Epidermal melanocyte (primary cell): ENCODE results near the gene NQO2.
"Not testable (repeated sequence)": the region's sequence is repeated elsewhere in the genome, so short reads cannot be mapped to it uniquely, and the experiment has no call there.

Experiments used
- DNase-seq: peaks from one replicate; pipeline ENCODE4 v3.0.0; 2011; ENCODE audit warnings: low spot score; ENCODE audit not compliant: insufficient read length

The NQO2 gene

DNA sequence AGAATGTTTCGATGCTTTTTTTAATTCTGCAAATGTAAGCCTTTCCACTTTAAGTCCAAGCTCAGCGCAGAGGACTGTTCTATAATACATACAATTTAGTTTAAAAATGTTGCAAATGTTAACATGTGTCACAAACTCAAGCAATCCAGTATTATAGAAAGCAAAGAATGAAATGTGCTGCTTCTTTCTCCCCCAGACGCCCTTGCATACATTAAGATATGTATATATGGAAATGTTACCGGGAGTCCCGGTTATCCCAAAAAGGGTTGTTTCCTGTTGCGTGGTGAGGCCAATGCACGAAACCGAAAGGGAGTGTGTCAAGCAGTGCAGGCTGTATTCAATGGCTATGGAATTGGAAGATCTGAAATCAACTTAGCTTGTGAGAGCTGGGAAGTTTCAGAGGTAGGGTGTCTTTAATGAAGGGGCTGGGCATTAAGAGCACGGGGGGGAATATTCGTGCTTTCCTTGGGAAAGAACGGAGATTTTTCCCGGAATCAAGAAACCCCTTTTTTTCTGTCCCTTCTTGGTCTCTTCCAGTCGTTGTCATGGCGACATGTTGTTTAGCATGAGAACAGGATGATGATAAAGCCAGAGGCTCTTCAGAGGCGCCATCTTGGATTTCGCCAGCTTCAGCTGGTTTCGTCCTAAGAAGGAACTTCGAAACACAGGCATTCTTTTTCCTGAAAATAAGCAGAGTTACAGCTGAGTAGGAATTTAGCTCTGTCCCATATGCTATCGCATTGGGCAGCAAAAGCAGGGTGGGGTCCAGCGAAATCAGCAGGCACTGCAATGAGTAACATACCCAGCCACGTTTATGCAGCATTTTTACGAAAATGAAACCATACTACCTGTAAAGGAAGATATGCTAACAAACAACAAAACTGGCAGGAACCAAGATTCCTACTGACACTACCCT lies 10.1 kb upstream of the NQO2 start:
- DNase-seq = peak; percentile 87

DNA sequence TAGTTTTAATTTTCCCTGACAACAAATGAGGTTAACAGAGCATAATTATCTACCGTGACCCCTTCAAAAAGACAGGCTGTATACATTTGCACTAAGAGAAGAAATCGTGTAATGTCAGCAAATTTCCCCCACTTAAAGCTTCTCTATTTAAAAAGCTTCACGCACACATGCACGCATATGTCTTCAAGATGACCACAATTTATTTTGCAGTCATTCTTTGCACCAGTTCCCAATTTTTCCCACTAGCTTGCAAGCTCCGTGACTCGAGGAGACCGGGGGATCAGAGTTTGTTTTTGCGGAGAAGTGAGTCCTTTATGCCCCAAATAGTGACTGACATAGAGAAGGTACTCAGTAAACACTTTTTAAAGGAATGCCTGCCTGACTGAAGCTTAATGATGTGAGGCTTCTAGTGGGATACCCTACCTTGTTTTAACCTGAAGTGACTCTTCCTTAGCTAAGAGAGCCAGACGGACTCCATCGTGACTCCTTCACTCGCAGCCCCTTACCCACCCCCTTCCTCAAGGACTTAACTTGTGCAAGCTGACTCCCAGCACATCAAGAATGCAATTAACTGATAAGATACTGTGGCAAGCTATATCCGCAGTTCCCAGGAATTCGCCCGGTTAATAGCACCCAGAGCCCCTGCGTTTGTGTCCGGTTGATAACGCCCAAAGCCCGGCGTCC lies 9.3 kb upstream of the NQO2 start:
- DNase-seq = no peak

DNA sequence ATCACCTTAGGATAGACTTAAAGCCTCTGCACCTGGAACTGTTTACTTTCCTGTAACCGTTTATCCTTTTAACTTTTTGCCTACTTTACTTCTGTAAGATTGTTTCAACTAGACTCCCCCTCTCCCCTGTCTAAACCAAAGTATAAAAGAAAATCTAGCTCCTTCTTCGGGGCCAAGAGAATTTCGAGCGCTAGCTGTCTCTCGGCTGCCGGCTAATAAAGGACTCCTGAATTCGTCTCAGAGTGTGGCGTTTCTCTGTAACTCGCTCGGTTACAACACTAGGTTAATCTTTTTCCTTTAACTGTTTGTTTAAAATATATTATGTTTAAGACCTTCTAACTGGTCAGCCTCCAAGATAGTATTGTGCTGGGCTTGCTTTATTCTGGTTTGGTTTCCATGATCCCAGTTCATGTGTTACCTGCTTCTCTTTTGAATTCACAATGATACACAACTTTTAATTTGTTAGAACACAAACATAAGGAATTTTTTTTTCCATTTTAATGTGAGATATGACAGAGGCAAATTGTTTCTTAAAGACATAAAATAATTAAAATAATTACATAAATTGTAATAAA lies 8.7 kb upstream of the NQO2 start:
- no peak for DNase-seq

DNA sequence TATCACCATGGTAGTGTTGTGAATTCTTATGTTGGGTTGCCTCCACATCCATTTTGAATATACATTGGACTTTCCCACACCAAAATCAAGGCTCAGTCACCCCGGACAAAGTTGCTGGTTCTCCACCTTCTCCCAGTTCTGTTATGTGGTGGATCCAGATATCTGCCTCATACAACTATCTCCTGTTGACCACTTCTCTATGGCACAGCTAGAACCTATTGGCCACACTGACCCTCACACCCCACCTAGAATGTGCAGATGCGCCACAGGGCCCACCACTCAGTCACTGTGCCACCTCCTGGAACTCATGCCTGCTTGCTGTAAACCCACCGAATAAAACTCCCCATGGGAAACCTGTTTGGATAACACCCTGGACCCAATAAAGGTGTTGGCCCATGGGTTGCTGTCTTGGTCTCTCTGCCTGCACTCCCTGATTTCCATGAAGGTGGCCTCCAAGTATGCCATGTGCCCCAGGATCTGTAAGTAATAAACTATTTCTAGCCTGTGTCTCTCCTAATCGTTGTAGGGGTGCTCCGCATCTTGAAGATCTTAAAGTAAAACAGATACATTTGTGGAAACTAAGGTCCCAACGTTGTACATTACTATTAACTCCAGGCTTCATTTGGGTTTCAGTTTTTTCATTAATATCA lies 7.2 kb upstream of the NQO2 start:
- no peak for DNase-seq

DNA sequence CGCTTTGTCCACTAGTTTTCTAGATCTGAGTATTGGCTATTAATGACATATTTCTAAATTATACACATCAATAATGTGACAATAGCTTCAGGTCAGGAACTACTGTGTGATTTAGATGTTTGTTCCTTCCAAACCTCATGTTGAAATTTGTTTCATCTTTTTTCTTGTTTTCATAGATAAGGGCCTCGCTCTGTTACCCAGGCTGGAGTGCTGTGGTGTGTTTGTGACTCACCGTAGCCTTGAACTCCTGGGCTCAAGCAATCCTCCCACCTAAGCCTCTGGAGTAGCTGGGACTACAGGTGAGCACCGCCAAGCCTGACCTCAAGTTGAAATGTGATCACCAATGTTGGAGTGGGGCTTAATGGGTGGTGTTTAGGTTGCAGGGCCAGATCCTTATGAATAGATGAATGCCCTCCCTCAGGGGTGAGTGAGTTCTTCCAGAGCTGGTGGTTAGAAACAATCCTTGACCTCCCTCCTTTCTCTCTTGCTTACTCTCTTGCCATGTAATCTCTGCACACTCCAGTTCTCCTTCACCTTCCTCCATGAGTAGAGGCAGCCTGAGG lies 5.9 kb upstream of the NQO2 start:
- no peak for DNase-seq

DNA sequence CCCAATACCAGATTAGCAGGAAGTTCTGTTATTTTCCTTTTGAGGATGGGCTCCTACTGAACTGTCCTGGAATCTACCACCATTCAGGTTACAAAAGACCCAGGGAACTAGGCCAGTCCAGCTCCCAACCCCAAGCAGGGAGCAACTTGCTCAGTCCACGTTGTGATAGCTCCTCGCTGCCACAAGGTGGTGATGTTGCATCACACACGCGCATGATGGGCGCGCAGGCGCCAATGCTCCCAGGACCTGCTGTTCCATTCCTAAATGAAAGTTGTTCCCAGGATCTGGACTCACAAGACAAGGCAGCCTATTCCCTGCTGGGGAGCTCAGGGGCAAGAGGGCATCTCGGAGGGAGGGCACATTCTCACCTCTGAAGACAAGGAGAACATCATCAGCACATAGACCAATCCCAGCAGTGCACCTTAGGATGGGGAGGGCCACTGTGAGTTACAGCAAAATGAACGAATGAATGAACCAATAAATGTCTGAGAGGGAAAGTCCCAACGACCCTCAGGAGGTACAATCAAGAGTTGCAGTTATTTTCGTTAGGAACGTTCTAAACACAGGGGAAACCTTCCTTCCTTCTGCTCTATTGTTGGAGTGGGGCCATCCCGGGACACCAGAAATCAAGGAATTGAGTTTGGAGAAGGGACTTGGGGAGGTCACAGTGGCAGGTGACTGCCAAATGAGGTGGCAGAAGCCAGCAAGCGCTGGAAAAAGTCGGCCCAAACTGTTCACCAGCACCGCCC lies 1.3 kb upstream of the NQO2 start:
- not testable (repeated sequence) for DNase-seq

DNA sequence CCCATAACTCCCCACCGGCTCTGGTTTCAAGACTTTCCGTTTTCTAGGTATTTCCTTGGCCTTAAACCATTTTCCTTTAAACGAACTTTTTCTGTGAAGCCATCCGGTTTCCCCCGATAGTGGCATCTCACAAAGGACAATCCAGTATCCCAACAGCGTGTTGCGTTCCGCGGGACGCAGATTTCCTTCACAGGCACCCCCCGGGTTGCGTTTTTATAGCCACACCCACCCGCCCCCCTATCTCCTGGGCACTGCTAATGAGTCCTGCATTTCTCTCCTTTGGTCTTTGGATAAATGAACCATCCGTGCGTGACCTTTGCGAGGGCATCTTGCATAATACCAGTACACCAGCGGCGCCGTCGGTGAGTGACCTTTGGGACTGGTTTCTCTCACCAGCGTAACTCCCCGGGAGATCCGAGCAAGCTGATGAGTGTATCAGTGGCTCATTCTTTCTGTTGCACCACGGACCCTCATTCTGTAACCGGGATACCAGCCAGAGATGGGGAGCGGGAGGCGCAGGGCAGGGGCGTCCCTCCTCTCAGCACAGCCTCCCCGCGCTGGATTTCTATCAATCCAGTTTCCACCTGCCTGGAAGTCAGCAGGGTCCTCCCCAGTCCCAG lies 586 bp upstream of the NQO2 start:
- peak; percentile 42 for DNase-seq

DNA sequence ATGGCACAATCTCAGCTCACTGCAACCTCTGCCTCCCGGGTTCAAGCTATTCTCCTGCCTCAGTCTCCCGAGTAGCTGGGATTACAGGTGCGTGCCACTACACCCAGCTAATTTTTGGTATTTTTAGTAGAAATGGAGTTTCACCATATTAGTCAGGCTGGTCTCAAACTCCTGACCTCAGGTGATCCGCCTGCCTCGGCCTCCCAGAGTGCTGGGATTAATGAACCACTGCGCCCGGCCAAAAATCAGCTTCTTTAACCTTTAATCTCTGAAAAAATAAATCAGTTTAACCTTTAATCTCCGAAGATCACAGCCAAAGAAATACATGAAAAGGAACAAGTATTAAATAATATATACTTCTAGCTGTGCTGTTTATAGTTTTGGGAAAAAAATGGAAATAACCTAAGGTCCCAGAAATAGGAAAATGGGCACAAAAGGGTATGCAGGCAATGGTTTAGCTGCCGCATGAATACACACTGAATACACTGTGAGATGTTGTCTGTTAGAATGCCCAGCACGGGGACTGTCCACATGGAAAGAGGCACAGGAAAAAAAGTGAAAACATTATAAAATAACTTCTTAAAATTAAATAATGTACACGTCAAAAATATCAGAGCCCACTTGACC lies 1.6 kb downstream of the NQO2 start:
- DNase-seq = no peak

DNA sequence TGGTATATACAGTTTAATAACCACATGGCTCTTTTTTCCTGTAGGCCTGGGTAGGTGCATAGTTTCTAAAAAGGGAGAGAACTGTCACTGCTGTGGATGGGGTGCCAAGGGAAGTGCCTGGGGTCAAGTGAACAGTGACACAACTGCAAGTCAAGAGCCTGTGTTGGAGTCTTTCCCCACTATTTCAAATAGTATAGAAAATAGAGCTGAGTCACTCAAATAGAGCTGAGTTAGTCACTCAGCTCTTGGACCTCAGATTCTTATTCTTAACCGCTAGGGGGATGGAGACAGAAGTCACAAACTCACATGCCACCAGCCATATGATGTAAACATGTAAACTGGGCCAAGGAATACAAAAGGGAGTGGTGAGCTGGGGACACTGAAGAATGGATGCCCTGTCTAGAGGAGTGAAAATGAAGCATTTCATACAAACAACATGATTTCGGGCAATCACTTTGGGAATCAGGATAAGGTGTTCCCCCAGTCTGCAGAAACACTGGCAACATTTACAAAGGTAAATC lies 2.1 kb downstream of the NQO2 start:
- DNase-seq = peak; percentile 54

DNA sequence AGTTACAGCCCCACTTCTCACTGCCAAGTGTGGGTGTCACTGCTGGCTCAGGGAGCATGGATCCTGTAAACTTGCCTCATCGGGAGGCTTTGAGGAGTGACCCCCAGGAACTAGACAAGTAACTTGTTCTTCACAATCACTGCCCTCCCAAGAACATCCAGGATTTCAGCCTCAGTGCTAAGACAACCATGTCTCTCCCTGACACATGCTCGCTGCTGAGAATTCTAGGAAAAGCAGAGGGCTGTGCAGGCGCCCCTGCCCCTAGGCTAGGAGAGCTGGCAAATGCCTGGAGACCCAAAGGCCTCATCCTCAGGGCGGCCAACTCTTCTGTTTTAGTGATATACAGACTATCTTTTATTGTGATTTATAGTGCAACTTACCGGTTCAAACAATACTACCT lies 3.5 kb downstream of the NQO2 start:
- DNase-seq = not testable (repeated sequence)

DNA sequence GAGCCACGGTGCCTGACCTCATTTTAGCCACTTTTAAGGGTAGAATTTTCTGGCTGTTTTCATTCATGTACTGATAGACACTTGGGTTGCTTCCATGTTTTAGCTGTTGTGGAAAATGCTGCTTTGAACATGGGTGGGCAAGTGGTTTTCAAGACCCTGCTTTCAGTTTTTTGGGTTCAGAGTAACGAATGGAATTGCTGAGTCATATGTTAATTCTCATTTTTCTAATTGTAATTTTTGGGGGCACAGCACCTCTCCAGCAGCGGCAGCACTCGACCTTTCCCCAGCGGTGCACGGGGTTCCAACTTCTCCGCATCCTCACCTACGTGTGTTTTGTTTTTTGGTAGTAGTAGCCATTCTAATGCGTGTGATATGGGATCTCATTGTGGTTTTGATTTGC lies 5.4 kb downstream of the NQO2 start:
- no peak for DNase-seq

DNA sequence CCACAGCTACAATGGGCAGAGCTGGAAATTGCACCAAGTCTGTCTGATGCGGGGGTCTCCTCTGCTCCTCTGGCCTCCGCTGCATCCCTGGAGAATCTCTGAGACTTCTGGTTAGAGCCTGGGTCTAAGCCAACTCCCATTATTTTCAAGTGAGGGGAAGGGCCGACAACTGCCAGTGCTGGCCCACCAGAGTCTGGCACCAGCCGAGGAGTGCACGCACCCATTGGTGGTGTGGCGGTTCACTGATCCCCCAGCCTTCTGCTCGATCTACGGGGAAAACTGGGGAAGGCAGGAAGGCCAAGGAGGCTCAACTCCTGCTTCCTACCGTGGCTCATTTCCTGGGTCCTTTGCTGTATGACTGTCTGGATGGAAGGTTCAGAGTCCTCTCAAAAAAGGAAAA lies 6.2 kb downstream of the NQO2 start:
- no peak for DNase-seq

DNA sequence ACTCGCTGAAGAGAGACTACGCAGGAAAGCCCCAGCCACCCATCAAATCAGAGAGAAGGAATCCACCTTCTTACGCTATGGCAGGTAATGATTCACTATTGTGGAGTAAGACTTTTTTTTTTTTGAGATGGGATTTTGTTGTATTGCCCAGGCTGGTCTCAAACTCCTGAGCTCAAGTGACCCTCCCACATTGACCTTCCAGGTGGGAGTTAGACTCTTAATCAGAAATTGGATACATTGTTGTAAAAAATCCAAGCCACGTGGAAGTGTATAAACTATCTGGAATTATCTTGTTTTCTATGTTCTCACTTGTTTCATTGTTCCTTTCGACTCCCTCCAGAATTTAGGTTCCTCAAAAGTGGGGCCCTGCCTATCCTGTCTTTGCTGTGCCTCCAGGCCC lies 6.8 kb downstream of the NQO2 start:
- DNase-seq = no peak

DNA sequence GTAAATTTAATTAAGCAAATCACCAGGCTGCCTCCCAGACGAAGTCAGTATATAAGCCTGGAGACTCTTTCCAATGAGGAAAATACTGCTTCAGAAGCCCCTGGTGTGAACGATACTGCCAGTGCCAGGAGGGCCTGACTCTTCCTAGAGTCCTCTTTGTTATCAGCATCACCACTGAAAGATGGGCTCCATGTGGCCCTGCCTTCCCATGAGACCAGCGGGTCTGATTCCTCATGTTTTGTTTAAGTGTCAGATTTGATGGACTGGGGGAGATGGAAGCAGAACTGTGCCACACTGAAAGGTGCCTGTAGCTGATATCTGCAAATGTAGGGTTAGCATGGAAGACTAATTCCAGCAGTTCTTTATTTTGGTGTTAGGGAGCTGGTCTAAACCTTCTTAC lies 7.9 kb downstream of the NQO2 start:
- DNase-seq = no peak

DNA sequence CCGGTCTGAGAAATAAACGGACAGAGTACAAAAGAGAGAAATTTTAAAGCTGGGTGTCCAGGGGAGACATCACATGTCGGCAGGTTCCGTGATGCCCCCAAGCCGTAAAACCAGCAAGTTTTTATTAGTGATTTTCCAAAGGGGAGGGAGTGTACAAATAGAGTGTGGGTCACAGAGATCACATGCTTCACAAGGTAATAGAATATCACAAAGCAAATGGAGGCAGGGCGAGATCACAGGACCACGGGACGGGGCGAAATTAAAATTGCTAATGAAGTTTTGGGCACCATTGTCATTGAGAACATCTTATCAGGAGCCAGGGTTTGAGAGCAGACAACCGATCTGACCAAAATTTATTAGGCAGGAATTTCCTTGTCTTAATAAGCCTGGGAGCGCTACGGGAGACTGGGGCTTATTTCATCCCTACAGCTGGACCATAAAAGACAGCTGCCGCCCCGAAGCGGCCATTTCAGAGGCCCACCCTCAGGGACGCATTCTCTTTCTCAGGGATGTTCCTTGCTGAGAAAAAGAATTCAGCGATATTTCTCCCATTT lies 9.1 kb downstream of the NQO2 start:
- DNase-seq = not testable (repeated sequence)

DNA sequence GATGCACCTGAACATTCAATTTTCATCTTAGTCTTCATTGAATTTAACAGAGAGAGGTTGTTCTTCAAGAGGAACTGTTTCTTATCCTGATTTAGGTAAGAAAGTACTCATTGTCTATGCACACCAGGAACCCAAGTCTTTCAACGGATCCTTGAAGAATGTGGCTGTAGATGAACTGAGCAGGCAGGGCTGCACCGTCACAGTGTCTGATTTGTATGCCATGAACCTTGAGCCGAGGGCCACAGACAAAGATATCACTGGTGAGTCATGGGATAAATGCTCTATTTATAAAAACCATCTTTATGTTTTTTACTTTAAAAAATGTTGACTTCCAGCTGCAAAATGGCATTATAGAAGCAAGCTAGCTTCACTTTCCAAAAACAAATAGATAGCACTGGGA lies 10.2 kb downstream of the NQO2 start:
- DNase-seq = no peak

DNA sequence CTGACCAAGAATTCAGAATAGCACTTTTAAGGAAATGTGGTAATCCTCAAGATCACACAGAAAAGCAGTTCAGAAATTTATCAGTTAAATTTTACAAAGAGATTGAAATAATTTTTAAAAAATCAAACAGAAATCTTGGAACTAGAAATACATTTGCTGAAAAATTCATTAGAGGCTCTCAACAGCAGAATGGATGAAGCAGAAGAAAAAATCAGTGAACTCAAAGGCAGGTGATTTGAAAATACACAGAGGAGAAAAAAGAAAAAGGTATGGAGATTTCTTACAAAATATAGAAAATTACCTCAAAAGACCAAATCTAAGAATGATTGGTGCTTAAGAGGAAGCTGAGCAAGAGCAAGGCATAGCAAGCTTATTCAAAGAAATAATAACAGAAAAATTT lies 11.5 kb downstream of the NQO2 start:
- no peak for DNase-seq

DNA sequence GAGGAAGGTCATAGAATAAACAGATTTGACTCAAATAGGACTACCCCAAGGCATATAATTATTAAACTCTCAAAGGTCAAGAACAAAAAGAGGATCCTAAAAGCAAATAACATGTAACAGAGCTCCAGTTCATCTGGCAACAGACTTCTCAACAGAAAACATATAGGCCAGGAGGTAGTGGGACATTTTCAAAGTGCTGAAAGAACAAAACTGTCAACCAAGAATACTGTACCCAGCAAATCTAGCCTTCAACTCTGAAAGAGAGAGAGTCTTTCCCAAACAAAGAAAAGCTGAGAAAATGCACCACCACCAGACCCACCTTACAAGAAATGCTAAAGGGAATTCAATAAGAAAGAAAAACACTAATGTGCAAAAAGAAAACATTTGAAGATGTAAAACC lies 11.9 kb downstream of the NQO2 start:
- no peak for DNase-seq

DNA sequence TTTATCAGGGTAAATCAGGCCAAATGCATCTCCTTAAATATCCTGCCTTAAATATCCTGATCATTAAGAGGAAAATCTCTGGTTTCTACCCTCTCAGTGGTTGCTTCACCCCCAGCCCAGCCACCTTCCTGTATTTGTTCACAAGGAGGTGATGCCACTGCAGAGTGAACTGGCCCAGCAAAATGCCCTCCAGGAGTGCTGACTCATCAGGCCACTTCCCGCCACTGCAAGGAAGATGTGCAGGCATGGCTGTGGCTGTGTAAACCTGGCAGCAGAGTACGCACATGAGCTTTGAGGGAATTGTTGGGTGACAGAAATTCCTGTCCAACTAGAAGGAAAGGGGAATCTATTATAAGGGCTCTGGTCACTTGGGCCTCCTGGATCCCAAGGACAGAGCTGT lies 13.8 kb downstream of the NQO2 start:
- DNase-seq = no peak
